IMR-90 (cell line): ENCODE measurements around the gene GADD45GIP1. TPM values are rescaled to one million over a fixed set of nuclear protein-coding genes. Genes with fewer than 3 reads are reported as not detected.

ENCODE experiments used
- ATAC-seq: fragments of 200-7000 bp; cut with Tn5 transposase; 2 replicates; pipeline ENCODE4 v1.9.1; 2020; ENCODE audit warnings: low read depth, mild to moderate bottlenecking, moderate library complexity
- BruUV-seq: library from RNA; stranded (reverse); fragments of 400-500 nt; replicated peaks from 2 replicates; lab custom pipeline; 2021; lab: Mats Ljungman, UMichigan
- CTCF ChIA-PET: fragments of 300-600 bp; formaldehyde crosslinking; extraction: SDS; loops from one replicate; lab custom pipeline; 2021; ENCODE audit warnings: antibody characterized with exemption; lab: Yijun Ruan, JAX
- POLR2A ChIA-PET: fragments of 300-600 bp; sonication (Branson Sonifier 250); formaldehyde crosslinking; loops from one replicate; lab custom pipeline; 2022; ENCODE audit warnings: antibody characterized with exemption; ENCODE audit not compliant: unreplicated experiment; lab: Charles Lee
- DNase-seq: peaks from one replicate; pipeline ENCODE4 v3.0.0; 2013
- H2AFZ ChIP-seq: replicated peaks from 2 replicates; pipeline ENCODE3; 2013; ENCODE audit warnings: low read length, mild to moderate bottlenecking; ENCODE audit not compliant: poor library complexity
- H2AK5ac ChIP-seq: 2 replicates; pipeline ENCODE4 v1.6.1; 2013; ENCODE audit warnings: low read depth, low read length, inconsistent platforms
- H2AK9ac ChIP-seq: replicated peaks from 2 replicates; pipeline ENCODE3; 2013; ENCODE audit warnings: mild to moderate bottlenecking, low read depth, low read length, moderate library complexity; ENCODE audit not compliant: poor library complexity
- H2BK120ac ChIP-seq: 2 replicates; pipeline ENCODE4 v1.6.1; 2013; ENCODE audit warnings: low read depth, low read length, inconsistent platforms
- H2BK15ac ChIP-seq: 3 replicates; pipeline ENCODE4 v1.6.1; 2013; ENCODE audit warnings: low read depth, low read length, inconsistent platforms
- H2BK20ac ChIP-seq: 2 replicates; pipeline ENCODE4 v1.6.1; 2013; ENCODE audit warnings: low read depth, mild to moderate bottlenecking, inconsistent platforms, low read length, moderate library complexity
- H2BK5ac ChIP-seq: 2 replicates; pipeline ENCODE4 v1.6.1; 2013; ENCODE audit warnings: mild to moderate bottlenecking, low read depth, low read length, inconsistent platforms; ENCODE audit not compliant: poor library complexity, severe bottlenecking
- H3K14ac ChIP-seq: replicated peaks from 2 replicates; pipeline ENCODE4 v1.6.1; 2013; ENCODE audit warnings: low read depth, low read length, inconsistent platforms
- H3K18ac ChIP-seq: 2 replicates; pipeline ENCODE4 v1.6.1; 2013; ENCODE audit warnings: low read depth, low read length, control low read depth
- H3K23ac ChIP-seq: 2 replicates; pipeline ENCODE4 v1.6.1; 2013; ENCODE audit warnings: low read depth, low read length, inconsistent platforms
- H3K27ac ChIP-seq: 2 replicates; pipeline ENCODE4 v1.5.1; 2013; ENCODE audit warnings: mild to moderate bottlenecking, control low read depth, low read length; ENCODE audit not compliant: insufficient read depth
- H3K27me3 ChIP-seq: 2 replicates; pipeline ENCODE4 v1.6.1; 2013; ENCODE audit warnings: low read length; ENCODE audit not compliant: control insufficient read depth, insufficient read depth
- H3K36me3 ChIP-seq: 2 replicates; pipeline ENCODE4 v1.6.1; 2013; ENCODE audit warnings: low read length, mixed read lengths; ENCODE audit not compliant: control insufficient read depth, insufficient read depth
- H3K4ac ChIP-seq: 2 replicates; pipeline ENCODE4 v1.6.1; 2013; ENCODE audit warnings: low read depth, low read length, inconsistent platforms
- H3K4me1 ChIP-seq: 2 replicates; pipeline ENCODE4 v1.6.1; 2013; ENCODE audit warnings: low read length, mixed read lengths; ENCODE audit not compliant: control insufficient read depth, insufficient read depth
- H3K4me2 ChIP-seq: 2 replicates; pipeline ENCODE4 v1.6.1; 2013; ENCODE audit warnings: low read depth, mild to moderate bottlenecking, control low read depth, low read length, moderate library complexity
- H3K4me3 ChIP-seq: 2 replicates; pipeline ENCODE4 v1.5.1; 2013; ENCODE audit warnings: low read depth, mild to moderate bottlenecking, control low read depth, low read length, moderate library complexity; ENCODE audit not compliant: insufficient read depth
- H3K56ac ChIP-seq: 2 replicates; pipeline ENCODE4 v1.6.1; 2013; ENCODE audit warnings: low read length, inconsistent platforms; ENCODE audit not compliant: insufficient read depth; ENCODE audit errors: extremely low read depth
- H3K79me1 ChIP-seq, 2 experiments: 2 replicates each; pipeline ENCODE4 v1.6.1; 2013; ENCODE audit warnings: low read length in 2 of 2, inconsistent platforms in 1 of 2, low read depth in 1 of 2
- H3K9ac ChIP-seq: 2 replicates; pipeline ENCODE4 v1.6.1; 2013; ENCODE audit warnings: low read depth, low read length, control low read depth
- H3K9me1 ChIP-seq: 2 replicates; pipeline ENCODE4 v1.6.1; 2013; ENCODE audit warnings: low read length, inconsistent platforms; ENCODE audit not compliant: insufficient read depth
- H3K9me3 ChIP-seq: 2 replicates; pipeline ENCODE4 v1.6.1; 2013; ENCODE audit warnings: low read length; ENCODE audit not compliant: control insufficient read depth, insufficient read depth
- H4K20me1 ChIP-seq: 2 replicates; pipeline ENCODE4 v1.6.1; 2013; ENCODE audit warnings: low read length, inconsistent platforms; ENCODE audit not compliant: insufficient read depth
- H4K5ac ChIP-seq: 2 replicates; pipeline ENCODE4 v1.6.1; 2013; ENCODE audit warnings: mild to moderate bottlenecking, low read depth, low read length, control low read depth
- H4K8ac ChIP-seq, 2 experiments: 2 replicates each; pipeline ENCODE4 v1.6.1; 2013; ENCODE audit warnings: low read depth in 2 of 2, low read length in 2 of 2, control low read depth in 1 of 2, inconsistent platforms in 1 of 2
- H4K91ac ChIP-seq: 2 replicates; pipeline ENCODE4 v1.6.1; 2013; ENCODE audit warnings: low read depth, low read length, inconsistent platforms; ENCODE audit not compliant: insufficient read depth
- BHLHE40 ChIP-seq: fragments of 150-350 bp; IDR thresholded peaks from 2 replicates; pipeline ENCODE4 v1.6.1; 2016; ENCODE audit warnings: mild to moderate bottlenecking, low read depth, low read length
- CEBPB ChIP-seq: IDR thresholded peaks from 2 replicates; pipeline ENCODE4 v1.6.1; 2012; ENCODE audit warnings: low read depth, low read length, improper control_type of control experiment
- CHD1 ChIP-seq: IDR thresholded peaks from 2 replicates; pipeline ENCODE4 v1.6.1; 2012; ENCODE audit warnings: low read depth, low read length, improper control_type of control experiment
- FOS ChIP-seq: fragments of 150-350 bp; IDR thresholded peaks from 2 replicates; pipeline ENCODE4 v1.6.1; 2016; ENCODE audit warnings: low read depth, low read length
- MAFK ChIP-seq: IDR thresholded peaks from 2 replicates; pipeline ENCODE4 v1.6.1; 2012; ENCODE audit warnings: low read depth, low read length, improper control_type of control experiment
- MAZ ChIP-seq: IDR thresholded peaks from 2 replicates; pipeline ENCODE4 v1.6.1; 2012; ENCODE audit warnings: low read depth, mild to moderate bottlenecking, low read length, improper control_type of control experiment, moderate library complexity, borderline replicate concordance
- MXI1 ChIP-seq: IDR thresholded peaks from 2 replicates; pipeline ENCODE4 v1.6.1; 2012; ENCODE audit warnings: low read depth, mild to moderate bottlenecking, low read length, moderate library complexity, borderline replicate concordance
- NFE2L2 ChIP-seq: fragments of 150-350 bp; IDR thresholded peaks from 2 replicates; pipeline ENCODE4 v1.6.1; 2016; ENCODE audit warnings: low read depth, mild to moderate bottlenecking, low read length
- POLR2A ChIP-seq: IDR thresholded peaks from 2 replicates; pipeline ENCODE4 v1.6.1; 2012; ENCODE audit warnings: mild to moderate bottlenecking, low read depth, low read length
- RAD21 ChIP-seq: IDR thresholded peaks from 2 replicates; pipeline ENCODE4 v1.6.1; 2012; ENCODE audit warnings: low read length, improper control_type of control experiment
- RCOR1 ChIP-seq: IDR thresholded peaks from 2 replicates; pipeline ENCODE4 v1.6.1; 2012; ENCODE audit warnings: mild to moderate bottlenecking, low read length, improper control_type of control experiment; ENCODE audit not compliant: insufficient replicate concordance
- RFX5 ChIP-seq: IDR thresholded peaks from 2 replicates; pipeline ENCODE4 v1.8.0; 2012; ENCODE audit warnings: low read depth, mild to moderate bottlenecking, low read length, moderate library complexity
- SMC3 ChIP-seq: fragments of 150-350 bp; IDR thresholded peaks from 2 replicates; pipeline ENCODE4 v1.6.1; 2016; ENCODE audit warnings: low read depth, mild to moderate bottlenecking, antibody characterized with exemption, low read length, moderate library complexity
- WGBS, 2 experiments: methylation state at CpG; one replicate each; pipeline versions ENCODE4 v1.1.5 to v1.1.7; 2013; ENCODE audit warnings: missing lambda C conversion rate in 2 of 2; ENCODE audit not compliant: insufficient read length in 1 of 2; ENCODE audit errors: extremely low coverage in 2 of 2; 5-methylcytosine and 5-hydroxymethylcytosine counted together
- dilution Hi-C: fragments of 300-500 bp; cut with HindIII; formaldehyde crosslinking; loops from one replicate; pipeline ENCODE4 v1.14.3; 2018; ENCODE audit warnings: low sequenced_read_pairs; ENCODE audit not compliant: unreplicated experiment
- in situ Hi-C: fragments of 300-500 bp; cut with MboI; formaldehyde crosslinking; loops from 3 replicates; pipeline ENCODE4 v1.14.3; 2019; ENCODE audit warnings: low sequenced_read_pairs, inconsistent platforms, mixed read lengths
- intact Hi-C: fragments of 100-400 bp; cut with micrococcal nuclease; formaldehyde crosslinking; loops from 2 replicates; pipeline ENCODE4 v1.10.0; 2022
- polyA plus RNA-seq, 3 experiments: library from polyadenylated mRNA; depleted of rRNA; stranded (reverse); fragments of >200 nt; gene quantifications; 2 replicates each; pipeline ENCODE4 v1.2.3, GENCODE V29; 2012; ENCODE audit warnings: low replicate concordance in 1 of 3
- total RNA-seq: library from RNA; depleted of rRNA; stranded (reverse); fragments of >200 nt; gene quantifications from 2 replicates; pipeline ENCODE4 v1.2.3, GENCODE V29; 2012
- TF ChIP-seq, protein P1 (sequence below): conservative IDR thresholded peaks from 2 replicates; pipeline ENCODE4 v1.5.1; 2012; ENCODE audit warnings: mild to moderate bottlenecking, low read depth, low read length, improper control_type of control experiment
- TF ChIP-seq, protein P2 (sequence below): fragments of 150-350 bp; IDR thresholded peaks from 2 replicates; pipeline ENCODE4 v1.6.1; 2016; ENCODE audit warnings: low read depth, mild to moderate bottlenecking, low read length, moderate library complexity, borderline replicate concordance

The GADD45GIP1 gene
- total and polyA plus RNA-seq, 2 of the 4 experiments (the other 2 are of a cell fraction): 13.3 to 42.4 TPM

DNA sequence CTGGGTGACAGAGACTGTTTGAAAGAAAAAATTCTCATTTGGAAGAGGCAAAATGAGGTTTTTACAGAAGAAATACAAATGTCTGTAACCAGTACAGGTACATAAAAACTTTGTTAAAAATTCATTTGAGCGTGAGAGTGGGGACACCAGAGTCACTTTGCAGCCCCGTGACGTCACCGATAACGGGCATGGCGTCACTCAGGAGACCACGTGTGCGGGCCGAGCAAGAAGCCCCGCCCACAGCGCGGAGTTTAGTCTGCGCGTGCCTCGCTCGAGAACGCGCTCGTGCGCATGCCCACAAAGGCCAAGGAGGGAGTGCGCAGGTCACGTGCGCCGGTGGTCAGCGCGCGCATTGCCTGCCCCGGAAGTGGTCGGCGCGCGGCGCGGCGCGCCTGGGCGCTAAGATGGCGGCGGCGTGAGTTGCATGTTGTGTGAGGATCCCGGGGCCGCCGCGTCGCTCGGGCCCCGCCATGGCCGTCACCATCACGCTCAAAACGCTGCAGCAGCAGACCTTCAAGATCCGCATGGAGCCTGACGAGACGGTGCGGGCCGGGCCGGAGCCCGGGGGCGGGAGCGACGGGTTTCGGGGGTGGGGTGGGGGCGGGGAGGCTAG lies 11.4 kb downstream of the GADD45GIP1 start, which contains the start of gene RAD23A:
Gene RAD23A (plus strand): TSS at position 384 of the 613 bp plus-strand sequence. CDS start 87 bp downstream, at position 471.
- POLR2A ChIA-PET: interaction anchor here (0.9 kb wide), 1 partner anchor 10 kb away, joined by 4 read pairs; no protein-coding TSS in a partner anchor
- TF ChIP-seq SMC3 (no peak), NFE2L2 (no peak), RFX5 (no peak), BHLHE40 (peak; percentile 99), POLR2A (peak; percentile 95), CEBPB (no peak), CHD1 (0 out of 2 replicates have a peak, but pooled peaks have one; percentile 44), MXI1 (peak; percentile 93; the same call in 1 of the 2 replicates), RCOR1 (no peak), RAD21 (no peak), MAFK (no peak), FOS (peak; percentile 52; the same call in 1 of the 2 replicates), MAZ (peak; percentile 54; the same call in 1 of the 2 replicates)
- TF ChIP-seq, protein P1, sequence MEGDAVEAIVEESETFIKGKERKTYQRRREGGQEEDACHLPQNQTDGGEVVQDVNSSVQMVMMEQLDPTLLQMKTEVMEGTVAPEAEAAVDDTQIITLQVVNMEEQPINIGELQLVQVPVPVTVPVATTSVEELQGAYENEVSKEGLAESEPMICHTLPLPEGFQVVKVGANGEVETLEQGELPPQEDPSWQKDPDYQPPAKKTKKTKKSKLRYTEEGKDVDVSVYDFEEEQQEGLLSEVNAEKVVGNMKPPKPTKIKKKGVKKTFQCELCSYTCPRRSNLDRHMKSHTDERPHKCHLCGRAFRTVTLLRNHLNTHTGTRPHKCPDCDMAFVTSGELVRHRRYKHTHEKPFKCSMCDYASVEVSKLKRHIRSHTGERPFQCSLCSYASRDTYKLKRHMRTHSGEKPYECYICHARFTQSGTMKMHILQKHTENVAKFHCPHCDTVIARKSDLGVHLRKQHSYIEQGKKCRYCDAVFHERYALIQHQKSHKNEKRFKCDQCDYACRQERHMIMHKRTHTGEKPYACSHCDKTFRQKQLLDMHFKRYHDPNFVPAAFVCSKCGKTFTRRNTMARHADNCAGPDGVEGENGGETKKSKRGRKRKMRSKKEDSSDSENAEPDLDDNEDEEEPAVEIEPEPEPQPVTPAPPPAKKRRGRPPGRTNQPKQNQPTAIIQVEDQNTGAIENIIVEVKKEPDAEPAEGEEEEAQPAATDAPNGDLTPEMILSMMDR: no peak
- TF ChIP-seq, protein P2, sequence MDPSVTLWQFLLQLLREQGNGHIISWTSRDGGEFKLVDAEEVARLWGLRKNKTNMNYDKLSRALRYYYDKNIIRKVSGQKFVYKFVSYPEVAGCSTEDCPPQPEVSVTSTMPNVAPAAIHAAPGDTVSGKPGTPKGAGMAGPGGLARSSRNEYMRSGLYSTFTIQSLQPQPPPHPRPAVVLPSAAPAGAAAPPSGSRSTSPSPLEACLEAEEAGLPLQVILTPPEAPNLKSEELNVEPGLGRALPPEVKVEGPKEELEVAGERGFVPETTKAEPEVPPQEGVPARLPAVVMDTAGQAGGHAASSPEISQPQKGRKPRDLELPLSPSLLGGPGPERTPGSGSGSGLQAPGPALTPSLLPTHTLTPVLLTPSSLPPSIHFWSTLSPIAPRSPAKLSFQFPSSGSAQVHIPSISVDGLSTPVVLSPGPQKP: 0 out of 2 replicates have a peak, but pooled peaks have one; percentile 39

More for the DNA sequence above, 11.4 kb downstream of the GADD45GIP1 start, which contains the start of gene RAD23A:
- no peaks in the 10 kb centered on the region for H3K27me3 ChIP-seq
- H2BK15ac ChIP-seq: no peak within 1 kb of the TSS
- peak within 1 kb of the TSS; percentile 89 for H2AFZ ChIP-seq
- H3K23ac ChIP-seq: peak within 1 kb of the TSS; percentile 94
- peak within 1 kb of the TSS; percentile 83 to 91 for H4K8ac ChIP-seq
- in situ Hi-C loops: no loop called here
- H3K36me3 ChIP-seq: peaks cover 61% of the 10 kb centered on the region
- H4K91ac ChIP-seq: peak within 1 kb of the TSS; percentile 87
- H3K4ac ChIP-seq: peak within 1 kb of the TSS; percentile 96
- ATAC-seq (peak; percentile 82), DNase-seq (peak; percentile 98)
- 0 out of 2 replicates have a peak within 1 kb of the TSS, but pooled peaks have one; percentile 1 for H2BK120ac ChIP-seq
- peak within 1 kb of the TSS; percentile 60 for H3K4me3 ChIP-seq
- H2AK9ac ChIP-seq: peak within 1 kb of the TSS; percentile 97
- H3K14ac ChIP-seq: peak within 1 kb of the TSS; percentile 99
- H3K79me1 ChIP-seq: peaks cover 27 to 70% of the 10 kb centered on the region in 2 experiments
- H3K9me1 ChIP-seq: peaks cover 13% of the 10 kb centered on the region; the same call in 1 of the 2 replicates
- peak within 1 kb of the TSS; percentile 98 for H3K4me2 ChIP-seq
- 0% methylated on average over 37 of the region's 62 CpGs; no CpG with 5 or more reads in 1 of the 2 experiments for WGBS, 2 experiments
- H3K9me3 ChIP-seq: no peaks in the 10 kb centered on the region
- no peak within 1 kb of the TSS; the same call in 1 of the 2 replicates for H3K18ac ChIP-seq
- CTCF ChIA-PET: no interaction called here
- H3K4me1 ChIP-seq: peaks cover 6% of the 10 kb centered on the region
- H4K5ac ChIP-seq: peak within 1 kb of the TSS; percentile 15
- dilution Hi-C loops: no loop called here
- H3K27ac ChIP-seq: peak within 1 kb of the TSS; percentile 84
- intact Hi-C loops: no loop called here
- H3K56ac ChIP-seq: peak within 1 kb of the TSS; percentile 97
- H2AK5ac ChIP-seq: peak within 1 kb of the TSS; percentile 87
- BruUV-seq: no TSS peak
- H3K9ac ChIP-seq: peak within 1 kb of the TSS; percentile 89
- H2BK20ac ChIP-seq: no peak within 1 kb of the TSS
- H4K20me1 ChIP-seq: peaks cover 55% of the 10 kb centered on the region
- peak within 1 kb of the TSS; percentile 91 for H2BK5ac ChIP-seq
